Measurements from ENCODE around the gene RADX. TPM values are rescaled to one million over a fixed set of nuclear protein-coding genes. Genes with fewer than 3 reads are reported as not detected.
"Not testable (repeated sequence)": the region's sequence is repeated elsewhere in the genome, so short reads cannot be mapped to it uniquely, and the experiment has no call there.

The RADX gene, protein sequence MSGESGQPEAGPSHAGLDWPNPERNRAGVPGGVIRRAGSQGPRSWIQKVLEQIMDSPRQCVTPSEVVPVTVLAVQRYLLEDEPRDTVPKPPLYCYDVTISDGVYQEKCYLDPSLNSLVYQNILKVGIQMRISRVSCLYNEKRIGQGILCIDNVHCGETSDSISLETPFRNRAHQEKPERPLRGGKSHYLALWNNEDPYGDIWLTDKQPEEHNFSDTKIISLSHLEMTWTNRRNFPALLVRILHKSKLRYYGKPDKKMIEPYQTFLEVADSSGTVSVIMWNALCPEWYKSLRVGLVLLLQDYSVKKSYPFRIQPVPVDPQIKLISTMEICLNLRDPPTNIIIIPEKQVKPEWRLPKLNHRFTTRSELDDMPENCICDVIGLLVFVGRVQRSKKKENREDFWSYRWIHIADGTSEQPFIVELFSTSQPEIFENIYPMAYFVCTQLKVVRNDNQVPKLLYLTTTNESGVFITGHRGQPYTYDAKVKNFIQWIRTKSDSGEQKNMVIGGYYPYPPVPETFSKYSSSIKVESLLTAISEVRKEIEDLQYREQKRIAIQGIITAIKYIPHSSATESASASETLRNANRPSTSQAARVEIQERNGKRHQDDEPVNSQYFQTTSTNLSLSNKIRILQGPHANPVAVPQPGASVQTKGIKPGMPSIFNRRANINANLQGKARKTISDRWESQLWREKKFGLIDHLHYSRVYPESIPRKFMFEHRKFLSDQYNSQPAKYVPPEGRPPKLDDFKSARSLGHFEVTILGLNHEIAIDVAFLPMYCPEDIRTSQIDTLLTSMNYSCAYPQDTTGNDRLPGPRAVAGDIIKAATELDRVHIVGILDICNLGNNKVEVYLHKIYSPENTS
- total RNA-seq: 6.7 TPM

DNA sequence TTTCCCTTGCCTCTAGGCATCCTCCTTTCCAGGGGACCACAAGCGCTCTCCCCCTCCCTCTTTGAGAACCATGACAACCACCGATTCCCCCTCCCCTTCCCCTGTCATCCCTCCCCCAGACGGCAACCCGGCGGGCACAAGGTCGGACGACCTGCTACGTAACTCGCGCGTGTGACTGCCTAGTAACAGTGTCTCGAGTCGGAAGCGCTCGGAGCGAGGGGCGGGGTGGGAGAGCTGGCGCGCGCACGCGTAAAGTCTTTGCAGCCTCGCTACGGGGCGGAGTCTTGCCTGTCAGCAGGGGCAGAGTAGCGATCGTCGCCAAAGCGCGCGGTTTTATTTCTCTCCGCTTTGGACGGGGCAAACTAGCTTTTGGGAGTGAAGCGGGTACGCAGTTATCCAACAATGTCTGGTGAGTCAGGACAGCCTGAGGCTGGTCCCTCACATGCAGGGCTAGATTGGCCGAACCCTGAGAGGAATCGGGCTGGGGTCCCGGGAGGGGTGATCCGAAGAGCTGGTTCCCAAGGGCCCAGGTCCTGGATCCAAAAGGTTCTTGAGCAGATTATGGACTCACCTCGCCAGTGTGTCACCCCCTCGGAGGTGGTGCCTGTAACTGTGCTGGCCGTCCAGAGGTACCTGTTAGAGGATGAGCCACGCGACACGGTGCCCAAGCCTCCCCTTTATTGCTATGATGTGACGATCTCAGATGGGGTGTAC lies at the start of gene RADX:
TSS of gene RADX (plus strand) at position 300 of the 714 bp plus-strand sequence. CDS start at position 403, 103 bp downstream.
- intact Hi-C loops (cut with DNase I): no loop called here
- ATAC-seq: peak; percentile 97
- DNase-seq (ENCODE audit: low spot score): peak; percentile 85

DNA sequence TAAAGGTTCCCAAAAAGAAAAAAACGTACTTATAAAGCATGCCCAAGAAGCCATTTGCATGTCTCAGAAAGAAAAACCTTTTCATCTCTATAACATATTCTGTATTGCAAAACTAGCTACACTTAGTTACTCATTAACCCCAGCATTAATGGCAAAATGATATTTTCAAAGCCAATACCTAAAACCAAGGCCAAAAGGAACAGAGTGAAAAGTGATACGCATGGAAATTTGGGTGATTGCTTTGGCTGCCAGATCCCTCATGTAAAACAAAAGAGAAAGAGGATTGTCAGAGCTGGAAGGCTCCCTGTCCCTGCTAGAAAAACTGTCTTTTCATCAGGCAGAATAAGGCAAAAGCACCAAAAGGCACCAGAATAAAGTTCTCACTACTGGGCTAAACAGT lies 46.8 kb upstream of the RADX start:
- intact Hi-C loops (cut with DNase I): no loop called here
- no peak for ATAC-seq
- no peak for DNase-seq (ENCODE audit: low spot score)

DNA sequence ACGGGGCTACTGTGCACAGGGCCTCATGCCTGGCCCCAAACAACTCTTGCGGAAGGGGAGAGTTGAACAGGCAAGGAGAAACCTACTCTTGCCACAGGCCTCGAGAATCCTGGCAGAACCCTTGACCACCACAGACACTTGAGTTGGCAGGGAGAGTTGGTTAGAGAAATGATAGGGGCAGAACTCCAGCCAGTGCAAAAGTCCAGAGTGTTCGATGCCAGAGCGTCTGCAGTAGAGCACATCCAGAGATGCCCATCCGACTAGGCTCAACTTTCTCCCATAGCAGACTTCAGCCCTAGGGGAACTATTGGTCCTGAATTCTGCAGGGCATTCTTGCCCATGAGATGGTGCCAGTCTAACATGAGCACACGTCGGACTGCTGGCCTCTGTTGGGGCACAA lies 45.4 kb upstream of the RADX start:
- ATAC-seq (no peak), DNase-seq (ENCODE audit: low spot score) (no peak)
- intact Hi-C loops (cut with DNase I): no loop called here

DNA sequence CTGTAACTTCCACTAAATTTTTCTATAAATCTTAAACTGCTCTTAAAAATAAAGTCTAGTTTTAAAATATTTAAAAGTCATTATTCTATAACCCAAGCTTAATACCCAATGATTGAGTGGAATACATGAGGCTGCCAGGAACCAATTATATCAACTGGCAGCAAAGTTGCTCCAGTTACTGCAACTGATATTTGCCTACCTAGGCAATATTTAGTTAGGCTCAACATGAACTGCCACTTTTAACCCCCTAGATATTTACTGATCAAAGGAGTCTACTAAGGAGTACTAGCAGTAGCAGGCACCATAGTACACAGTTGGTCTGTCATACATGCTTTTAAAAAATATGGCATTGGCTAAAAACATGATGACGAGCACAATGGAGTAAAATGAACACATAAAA lies 29.9 kb upstream of the RADX start:
- DNase-seq (ENCODE audit: low spot score) (no peak), ATAC-seq (no peak)
- intact Hi-C loops (cut with DNase I): no loop called here

DNA sequence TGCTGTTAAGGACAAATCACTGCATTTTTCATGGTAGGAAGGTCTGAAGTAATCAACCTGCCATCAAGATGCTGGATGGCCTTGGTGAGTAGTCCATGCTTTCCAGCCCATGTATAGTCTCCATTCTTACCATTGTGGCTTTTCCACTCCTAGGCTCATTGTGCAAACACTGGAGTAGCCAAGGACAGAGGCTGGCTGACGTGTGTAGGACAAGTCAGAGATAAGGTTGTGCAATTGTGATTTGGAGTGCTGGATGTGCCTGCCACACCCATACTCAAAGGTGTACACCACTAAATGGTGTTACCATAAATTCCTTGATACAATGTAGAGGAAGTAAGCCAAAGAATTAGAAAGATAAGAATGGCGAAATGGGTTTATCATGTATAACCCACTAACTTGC lies 26.3 kb upstream of the RADX start:
- ATAC-seq: no peak
- intact Hi-C loops (cut with DNase I): no loop called here
- no peak for DNase-seq (ENCODE audit: low spot score)

DNA sequence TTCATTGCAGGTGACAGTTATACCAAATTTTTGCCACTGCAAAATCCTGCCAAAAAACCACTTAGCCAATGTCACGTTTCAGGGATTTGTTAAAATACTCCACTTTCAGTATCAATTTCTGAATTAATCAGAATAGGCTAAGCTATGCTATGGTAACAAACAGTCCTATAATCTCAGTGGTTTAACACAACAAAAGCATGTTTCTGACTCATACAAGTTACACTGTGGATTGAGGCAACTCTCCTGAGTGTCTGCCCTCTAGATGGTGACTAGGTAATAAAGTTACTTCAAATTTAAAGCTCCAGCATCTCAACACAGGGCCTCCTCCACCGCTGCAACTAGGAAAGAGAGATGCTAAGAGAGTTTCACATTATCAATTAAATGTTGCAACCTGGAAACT lies 23.0 kb upstream of the RADX start:
- ATAC-seq (no peak), DNase-seq (ENCODE audit: low spot score) (no peak)
- intact Hi-C loops (cut with DNase I): no loop called here

DNA sequence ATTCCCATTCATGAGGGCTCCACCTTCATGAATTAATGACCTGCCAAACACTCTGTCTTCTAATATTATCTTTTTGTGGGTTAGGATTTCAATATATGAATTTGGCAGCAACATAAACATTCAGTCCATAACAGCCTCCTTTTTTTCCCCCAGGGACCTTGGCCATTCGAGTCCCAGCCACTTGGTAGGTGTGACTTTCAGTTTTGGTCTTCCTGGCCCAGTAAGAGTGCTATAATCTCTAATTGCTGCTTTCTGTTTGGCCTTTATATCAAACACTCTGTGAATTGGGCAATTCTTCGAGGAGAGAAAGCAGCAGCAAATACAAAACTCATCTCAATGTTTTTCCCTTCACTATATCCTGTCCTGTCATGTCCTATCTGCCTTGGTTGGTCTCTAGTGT lies 12.4 kb upstream of the RADX start:
- intact Hi-C loops (cut with DNase I): no loop called here

DNA sequence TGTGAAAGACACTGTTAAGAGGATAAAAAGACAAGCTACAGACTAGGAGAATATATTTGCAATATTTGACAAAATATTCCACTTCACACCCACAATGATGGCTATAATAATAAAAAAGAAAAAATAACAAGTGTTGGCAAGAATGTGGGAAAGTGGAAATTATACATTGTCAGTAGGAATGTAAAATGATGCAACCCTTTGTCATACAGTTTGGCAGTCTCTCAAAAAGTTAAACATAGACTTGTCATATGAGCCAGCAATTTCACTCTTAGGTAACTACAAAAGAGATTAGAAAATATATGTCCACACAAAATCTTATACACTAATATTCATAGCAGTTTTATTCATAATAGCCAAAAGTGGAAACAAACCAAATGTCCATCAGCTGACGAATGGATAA lies 5.2 kb upstream of the RADX start:
- ATAC-seq: no peak
- DNase-seq (ENCODE audit: low spot score): no peak
- intact Hi-C loops (cut with DNase I): no loop called here

More for the DNA sequence above, 12.4 kb upstream of the RADX start:
- no peak for ATAC-seq
- DNase-seq (ENCODE audit: low spot score): no peak

DNA sequence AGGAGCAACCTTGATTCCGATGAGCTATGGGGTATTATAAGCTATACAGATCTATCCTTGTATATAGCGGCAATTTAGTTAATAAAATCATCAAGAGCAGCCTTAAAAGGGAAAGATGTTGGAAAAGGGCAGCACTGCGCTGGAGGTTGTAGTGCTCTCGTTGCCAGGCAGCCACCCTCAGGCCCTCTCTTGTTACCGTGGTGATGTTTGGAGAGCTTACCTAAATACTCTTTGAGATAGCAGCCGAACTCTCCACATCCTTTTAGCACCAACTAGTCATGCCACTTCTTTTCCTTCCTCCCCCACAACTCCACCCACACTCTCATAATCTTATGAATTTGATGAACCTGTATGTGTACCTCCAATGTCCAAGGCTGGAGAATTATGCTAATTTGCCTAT lies 3.8 kb upstream of the RADX start:
- intact Hi-C loops (cut with DNase I): no loop called here
- ATAC-seq: no peak
- DNase-seq (ENCODE audit: low spot score): no peak

DNA sequence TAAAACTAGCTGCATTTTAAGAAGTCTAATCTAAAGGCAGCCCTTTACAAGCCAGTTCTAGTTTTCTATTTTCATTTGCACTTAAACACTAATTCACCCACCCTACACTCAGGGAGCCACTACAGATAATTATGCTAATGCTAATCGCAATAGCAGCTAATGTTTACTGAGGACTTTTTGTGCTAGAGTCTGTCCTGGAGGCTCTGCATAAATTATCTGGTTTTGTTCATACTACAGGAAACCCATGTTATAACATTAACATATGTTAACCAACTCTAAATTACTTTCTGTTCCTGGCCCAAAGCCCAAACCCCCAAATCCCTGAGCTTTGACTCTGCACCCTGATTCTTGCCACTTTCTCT lies 480 bp upstream of the RADX start:
- DNase-seq (ENCODE audit: low spot score) (no peak), ATAC-seq (no peak)
- intact Hi-C loops (cut with DNase I): no loop called here

DNA sequence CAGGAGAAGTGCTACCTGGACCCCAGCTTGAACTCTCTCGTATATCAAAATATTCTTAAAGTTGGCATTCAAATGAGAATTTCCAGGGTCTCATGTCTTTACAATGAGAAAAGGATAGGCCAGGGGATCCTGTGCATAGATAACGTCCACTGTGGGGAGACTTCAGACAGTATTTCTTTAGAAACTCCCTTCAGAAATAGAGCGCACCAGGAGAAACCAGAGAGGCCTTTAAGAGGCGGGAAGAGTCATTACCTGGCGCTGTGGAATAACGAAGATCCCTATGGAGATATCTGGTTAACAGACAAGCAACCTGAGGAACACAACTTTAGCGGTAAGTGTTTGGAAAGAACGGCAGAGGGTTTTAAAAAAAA lies 600 bp downstream of the RADX start:
- no peak for DNase-seq (ENCODE audit: low spot score)
- intact Hi-C loops (cut with DNase I): no loop called here
- ATAC-seq: peak; percentile 45

DNA sequence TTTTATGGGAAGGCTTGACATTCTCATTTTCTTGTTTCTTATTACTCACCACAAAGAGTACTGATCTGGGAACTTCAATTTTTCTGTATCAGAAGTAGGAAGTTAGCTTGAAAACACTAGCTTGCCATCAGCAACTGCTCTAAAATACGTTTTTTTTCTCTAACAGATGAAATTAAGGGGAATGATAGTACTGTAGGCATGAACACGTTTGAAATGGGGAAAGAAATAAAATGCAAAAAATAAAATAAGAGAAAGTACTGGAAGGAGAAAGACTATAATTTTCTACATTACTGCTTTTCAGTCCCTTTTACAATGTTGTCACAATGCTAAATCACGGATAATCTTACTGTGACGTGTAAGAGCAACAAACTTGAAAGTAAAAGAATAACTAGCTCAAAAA lies 1.5 kb downstream of the RADX start:
- DNase-seq (ENCODE audit: low spot score) (no peak), ATAC-seq (no peak)
- intact Hi-C loops (cut with DNase I): no loop called here

DNA sequence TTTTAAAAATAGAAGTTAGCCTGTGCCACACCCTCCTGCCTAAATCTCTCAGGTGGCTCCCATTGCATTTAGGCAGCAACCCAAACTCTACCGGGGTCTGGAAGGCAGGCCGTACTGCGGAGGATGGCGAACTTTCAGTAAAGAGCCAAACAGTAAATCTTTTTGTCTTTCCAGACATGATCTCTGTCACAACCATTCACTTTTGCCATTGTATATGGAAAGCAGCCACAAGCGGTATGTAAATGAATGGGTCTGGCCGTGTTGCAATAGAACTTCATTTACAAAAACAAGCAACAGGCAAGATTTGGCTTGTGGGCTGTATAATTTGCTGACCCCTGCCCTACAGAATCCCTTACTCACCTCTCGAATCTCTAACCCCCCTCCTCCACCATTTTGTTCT lies 3.3 kb downstream of the RADX start:
- DNase-seq (ENCODE audit: low spot score) (no peak), ATAC-seq (no peak)
- intact Hi-C loops (cut with DNase I): no loop called here

DNA sequence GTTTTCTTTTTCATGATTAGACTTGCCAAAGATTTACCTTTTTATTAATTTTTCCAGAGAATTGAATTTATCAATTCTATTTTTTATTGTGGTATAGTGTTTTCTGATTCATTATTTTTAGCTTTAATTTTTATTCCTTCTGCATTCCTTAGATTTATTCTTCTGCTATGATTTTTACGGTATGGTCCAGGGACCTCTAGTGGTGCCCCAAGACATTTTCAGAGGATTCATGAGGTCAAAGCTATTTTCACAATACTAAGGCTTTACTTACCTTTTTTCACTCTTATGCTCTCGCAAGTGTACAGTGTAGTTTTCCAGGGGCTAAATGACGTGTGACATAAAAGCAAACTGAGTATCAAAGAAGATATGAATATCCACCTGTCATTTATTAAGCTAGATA lies 8.0 kb downstream of the RADX start:
- intact Hi-C loops (cut with DNase I): no loop called here
- DNase-seq (ENCODE audit: low spot score): no peak
- ATAC-seq: no peak

DNA sequence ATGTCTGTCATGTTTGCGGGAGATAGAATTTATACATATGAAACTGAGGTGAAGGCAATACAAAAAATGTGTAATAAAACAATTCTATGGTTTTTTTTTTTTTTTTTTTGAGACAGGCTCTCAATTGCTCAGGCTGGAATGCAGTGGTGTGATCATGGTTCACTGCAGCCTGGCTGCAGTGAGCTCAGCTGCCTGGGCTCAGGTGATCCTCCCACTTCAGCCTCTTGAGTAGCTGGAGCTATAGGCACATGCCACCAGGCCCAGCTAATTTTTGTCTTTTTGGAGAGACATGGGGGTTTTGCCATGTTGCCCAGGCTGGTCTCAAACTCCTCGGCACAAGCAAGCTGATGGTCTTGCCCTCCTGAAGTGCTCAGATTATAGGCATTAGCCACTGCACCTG lies 10.1 kb downstream of the RADX start:
- DNase-seq (ENCODE audit: low spot score) (no peak), ATAC-seq (no peak)
- intact Hi-C loops (cut with DNase I): no loop called here

DNA sequence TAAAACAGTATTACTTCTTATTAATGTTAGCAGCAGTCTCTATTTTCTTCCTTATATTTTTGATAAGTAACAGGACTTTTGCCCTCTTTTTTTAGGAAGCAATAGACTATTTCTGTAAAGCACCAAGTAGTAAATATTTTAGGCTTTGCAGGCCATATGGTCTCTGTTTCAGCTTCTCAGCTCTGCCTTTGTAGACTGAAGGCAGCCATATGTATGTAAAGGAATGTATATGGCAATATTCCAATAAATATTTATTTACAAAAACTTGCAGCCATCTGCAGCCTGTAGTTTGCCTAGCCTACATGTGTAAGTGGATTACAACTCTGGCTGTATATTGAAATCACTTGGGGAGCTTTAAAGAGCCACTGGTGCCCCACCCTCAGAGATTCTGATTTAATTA lies 15.0 kb downstream of the RADX start:
- DNase-seq (ENCODE audit: low spot score) (no peak), ATAC-seq (no peak)
- intact Hi-C loops (cut with DNase I): no loop called here

DNA sequence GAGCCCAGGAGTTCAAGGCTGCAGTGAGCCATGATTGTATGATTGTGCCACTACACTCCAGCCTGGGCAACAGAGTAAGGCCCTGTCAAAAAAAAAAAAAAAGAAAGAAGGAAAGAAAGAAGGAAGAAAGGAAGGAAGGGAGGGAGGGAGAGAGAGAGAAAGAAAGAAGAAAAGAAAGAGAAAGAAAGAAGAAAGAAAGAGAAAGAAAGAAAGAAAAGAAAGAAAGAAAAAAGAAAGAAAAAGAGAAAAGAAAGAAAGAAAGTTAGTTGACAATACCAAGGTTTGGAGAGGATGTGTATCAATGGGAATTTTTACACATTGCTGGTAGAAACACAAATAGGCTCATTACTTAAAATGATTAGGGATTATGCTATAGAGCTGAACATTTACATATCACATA lies 19.8 kb downstream of the RADX start:
- intact Hi-C loops (cut with DNase I): no loop called here
- no peak for ATAC-seq
- no peak for DNase-seq (ENCODE audit: low spot score)

DNA sequence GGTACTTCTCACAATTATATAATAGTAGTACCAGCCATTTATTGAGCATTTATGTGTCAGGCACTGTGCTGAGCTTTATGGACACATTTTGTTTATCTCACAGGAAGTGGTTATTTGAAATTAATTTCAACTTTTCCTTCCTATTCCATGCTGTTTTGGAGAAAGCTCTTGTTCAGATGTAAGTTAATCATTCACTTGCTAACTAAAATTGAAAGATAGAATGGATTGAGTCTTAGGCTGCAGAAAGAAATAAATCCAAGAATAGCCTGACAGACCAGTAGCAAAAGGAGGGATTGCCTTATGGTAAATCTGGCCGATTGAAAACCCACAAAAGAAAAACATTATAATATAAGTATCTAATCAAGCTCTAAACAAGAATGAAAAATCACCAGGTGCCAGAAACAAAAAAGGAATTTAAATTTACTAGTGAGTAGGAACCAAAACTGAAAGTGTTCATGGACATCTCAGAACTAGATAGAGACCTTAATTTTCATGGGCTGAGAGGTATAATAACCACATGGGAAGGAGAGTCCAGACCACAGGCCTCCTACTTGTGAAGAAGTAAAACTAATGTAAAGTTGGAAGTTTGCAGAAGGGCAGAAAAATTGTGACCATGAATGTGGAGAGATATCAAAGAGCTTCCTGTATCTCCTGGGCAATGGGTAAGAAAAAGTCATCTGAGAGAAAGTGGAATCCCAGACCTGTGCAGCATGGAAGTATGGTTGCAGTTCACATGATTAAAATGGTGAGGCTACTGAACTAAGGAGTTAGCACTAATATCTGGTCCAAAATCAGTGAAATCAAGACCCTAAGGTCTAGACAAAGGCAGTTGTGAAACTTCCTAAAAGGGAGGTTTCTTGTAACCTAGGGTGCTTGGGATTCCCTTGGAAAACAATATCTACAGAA lies 38.0 kb downstream of the RADX start:
- DNase-seq (ENCODE audit: low spot score) (no peak), ATAC-seq (no peak)
- intact Hi-C loops (cut with DNase I): no loop called here

DNA sequence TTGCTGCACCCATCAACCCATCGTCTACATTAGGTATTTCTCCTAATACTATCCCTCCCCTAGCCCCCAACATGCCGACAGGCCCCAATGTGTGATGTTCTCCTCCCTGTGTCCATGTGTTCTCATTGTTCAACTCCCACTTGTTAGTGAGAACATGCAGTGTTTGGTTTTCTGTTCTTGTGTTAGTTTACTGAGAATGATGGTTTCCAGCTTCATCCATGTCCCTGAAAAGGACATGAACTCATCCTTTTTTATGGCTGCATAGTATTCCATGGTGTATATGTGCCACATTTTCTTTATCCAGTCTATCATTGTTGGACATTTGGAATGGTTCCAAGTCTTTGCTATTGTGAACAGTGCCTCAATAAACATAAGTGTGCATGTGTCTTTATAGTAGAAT lies 41.8 kb downstream of the RADX start:
- not testable (repeated sequence) for ATAC-seq; DNase-seq (ENCODE audit: low spot score)

More for the DNA sequence above, 41.8 kb downstream of the RADX start:
- intact Hi-C loops (cut with DNase I): not testable (repeated sequence)

All from sciatic nerve (tissue), 2 donors.